Endothelial cell of umbilical vein (primary cell): ENCODE measurements around the gene MYO7B.

Source experiments
- EZH2 ChIP-seq: IDR thresholded peaks from 2 replicates; pipeline ENCODE4 v1.6.1; 2012; ENCODE audit warnings: borderline replicate concordance, low read depth, mild to moderate bottlenecking, moderate library complexity, low read length, inconsistent platforms; ENCODE audit not compliant: severe bottlenecking
- GATA2 ChIP-seq: IDR thresholded peaks from 2 replicates; pipeline ENCODE4 v1.7.0; 2011; ENCODE audit warnings: low read depth, mild to moderate bottlenecking, moderate library complexity, mixed read lengths, low read length; ENCODE audit not compliant: insufficient read length, insufficient read depth
- POLR2A ChIP-seq: IDR thresholded peaks from 2 replicates; pipeline ENCODE4 v1.6.1; 2012; ENCODE audit warnings: low read depth, mild to moderate bottlenecking, control low read depth, low read length
- TF ChIP-seq, protein P1 (sequence below), 2 donors: IDR thresholded peaks; 1 replicate in 1 of 2; 2 replicates in 1 of 2; pipeline ENCODE4 v1.5.1; 2011; ENCODE audit warnings: low read length in 2 of 2, mild to moderate bottlenecking in 2 of 2, moderate library complexity in 2 of 2, control low read depth in 1 of 2, inconsistent platforms in 1 of 2, low read depth in 1 of 2; ENCODE audit not compliant: insufficient read depth in 1 of 2; ENCODE audit errors: extremely low read depth in 1 of 2

DNA sequence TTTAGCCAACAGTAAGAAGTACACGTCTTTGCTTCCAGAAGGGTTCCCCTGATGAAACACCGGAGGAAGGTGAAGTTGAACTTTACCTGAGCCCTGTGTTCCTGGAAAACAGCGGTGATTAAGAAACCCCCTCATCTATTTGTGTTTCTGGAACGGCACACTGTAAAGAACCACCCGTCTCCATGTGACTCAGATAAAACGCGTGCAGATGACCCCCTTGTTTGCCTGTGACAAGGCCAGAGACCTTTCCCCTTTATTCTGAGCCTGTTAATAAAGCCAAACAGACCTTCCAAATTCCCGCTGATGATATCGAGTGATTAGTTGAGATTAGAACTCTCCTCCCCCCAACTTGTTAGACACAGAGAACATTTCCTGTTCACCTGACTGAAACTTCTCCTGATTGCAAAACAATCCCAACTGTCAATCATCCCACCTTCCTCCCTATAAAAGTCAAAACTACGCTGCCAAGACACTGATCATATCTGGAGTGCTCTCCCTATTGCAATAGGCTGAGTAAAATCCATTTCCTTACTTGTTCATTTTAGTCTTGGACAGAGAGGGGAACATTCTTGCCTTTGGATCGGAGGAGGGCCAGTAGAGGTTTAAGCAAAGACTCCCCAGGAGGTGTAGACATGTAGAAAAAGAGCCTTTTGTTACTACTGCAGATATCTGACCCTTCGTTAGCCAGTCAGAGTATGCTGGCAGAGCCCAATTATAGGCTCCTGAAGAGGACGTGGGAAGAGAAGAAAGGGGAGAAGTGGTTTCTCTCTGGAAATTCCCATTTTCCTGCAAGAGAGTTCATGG, 8.3 kb upstream of the MYO7B start:
- TF ChIP-seq, protein P1, sequence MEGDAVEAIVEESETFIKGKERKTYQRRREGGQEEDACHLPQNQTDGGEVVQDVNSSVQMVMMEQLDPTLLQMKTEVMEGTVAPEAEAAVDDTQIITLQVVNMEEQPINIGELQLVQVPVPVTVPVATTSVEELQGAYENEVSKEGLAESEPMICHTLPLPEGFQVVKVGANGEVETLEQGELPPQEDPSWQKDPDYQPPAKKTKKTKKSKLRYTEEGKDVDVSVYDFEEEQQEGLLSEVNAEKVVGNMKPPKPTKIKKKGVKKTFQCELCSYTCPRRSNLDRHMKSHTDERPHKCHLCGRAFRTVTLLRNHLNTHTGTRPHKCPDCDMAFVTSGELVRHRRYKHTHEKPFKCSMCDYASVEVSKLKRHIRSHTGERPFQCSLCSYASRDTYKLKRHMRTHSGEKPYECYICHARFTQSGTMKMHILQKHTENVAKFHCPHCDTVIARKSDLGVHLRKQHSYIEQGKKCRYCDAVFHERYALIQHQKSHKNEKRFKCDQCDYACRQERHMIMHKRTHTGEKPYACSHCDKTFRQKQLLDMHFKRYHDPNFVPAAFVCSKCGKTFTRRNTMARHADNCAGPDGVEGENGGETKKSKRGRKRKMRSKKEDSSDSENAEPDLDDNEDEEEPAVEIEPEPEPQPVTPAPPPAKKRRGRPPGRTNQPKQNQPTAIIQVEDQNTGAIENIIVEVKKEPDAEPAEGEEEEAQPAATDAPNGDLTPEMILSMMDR (IDR thresholded peaks at IDR 0.05; ENCODE audit: extremely low read depth in 1 of 2, insufficient read depth in 1 of 2, low read depth in 1 of 2, low read length in 2 of 2): no peak
- no peak for TF ChIP-seq POLR2A
- no peak for TF ChIP-seq EZH2
- no peak for TF ChIP-seq GATA2
